HTR-8/SVneo (cell line): ENCODE results near the gene SGIP1.

Experiments
- DNase-seq: peaks from one replicate; pipeline ENCODE4 v3.0.0; 2011; ENCODE audit warnings: low spot score, mixed read lengths; ENCODE audit not compliant: insufficient read length
- FAIRE-seq: peaks from 2 replicates; lab custom pipeline; 2011; peaks lifted over from hg19 to GRCh38; lab: Jason Lieb, UNC

Gene SGIP1

DNA sequence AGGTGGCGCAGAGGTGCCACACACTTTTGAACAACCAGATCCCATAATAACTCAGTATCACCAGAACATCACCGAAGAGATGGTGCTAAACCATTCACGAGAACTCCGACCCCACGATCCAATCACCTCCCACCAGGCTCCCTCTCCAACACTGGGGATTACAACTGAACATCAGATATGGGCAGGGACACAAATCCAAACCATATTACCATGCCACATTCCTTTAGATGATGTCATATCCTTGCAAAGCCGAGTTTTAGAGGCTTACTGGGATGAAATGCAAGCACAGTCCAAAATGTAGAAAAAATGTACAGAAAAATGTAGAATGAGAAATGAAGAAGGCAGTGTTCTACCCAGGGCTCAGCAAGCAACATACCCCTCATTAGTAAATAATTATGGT, 64.7 kb downstream of the SGIP1 start:
- DNase-seq = peak; percentile 30
- FAIRE-seq = peak; percentile 26

DNA sequence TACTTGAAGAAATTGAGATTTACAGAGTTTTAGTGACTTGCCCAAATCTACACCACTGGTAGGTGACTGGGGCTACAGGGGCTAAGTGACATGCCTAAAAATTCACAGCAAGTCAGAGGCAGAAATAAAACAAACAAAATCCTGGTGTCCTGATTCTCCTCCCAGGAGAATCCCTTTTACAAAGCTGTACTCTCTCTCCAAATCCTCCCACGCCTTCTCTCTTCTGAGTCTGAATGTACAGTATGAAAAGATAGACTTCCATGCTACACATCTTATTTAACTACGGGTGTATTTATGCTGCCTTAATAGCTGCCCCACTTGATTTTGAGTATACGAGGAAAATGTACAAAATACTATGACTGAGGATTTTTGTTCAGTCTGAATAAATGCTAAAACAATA, 65.4 kb downstream of the SGIP1 start:
- FAIRE-seq (no peak), DNase-seq (no peak)

DNA sequence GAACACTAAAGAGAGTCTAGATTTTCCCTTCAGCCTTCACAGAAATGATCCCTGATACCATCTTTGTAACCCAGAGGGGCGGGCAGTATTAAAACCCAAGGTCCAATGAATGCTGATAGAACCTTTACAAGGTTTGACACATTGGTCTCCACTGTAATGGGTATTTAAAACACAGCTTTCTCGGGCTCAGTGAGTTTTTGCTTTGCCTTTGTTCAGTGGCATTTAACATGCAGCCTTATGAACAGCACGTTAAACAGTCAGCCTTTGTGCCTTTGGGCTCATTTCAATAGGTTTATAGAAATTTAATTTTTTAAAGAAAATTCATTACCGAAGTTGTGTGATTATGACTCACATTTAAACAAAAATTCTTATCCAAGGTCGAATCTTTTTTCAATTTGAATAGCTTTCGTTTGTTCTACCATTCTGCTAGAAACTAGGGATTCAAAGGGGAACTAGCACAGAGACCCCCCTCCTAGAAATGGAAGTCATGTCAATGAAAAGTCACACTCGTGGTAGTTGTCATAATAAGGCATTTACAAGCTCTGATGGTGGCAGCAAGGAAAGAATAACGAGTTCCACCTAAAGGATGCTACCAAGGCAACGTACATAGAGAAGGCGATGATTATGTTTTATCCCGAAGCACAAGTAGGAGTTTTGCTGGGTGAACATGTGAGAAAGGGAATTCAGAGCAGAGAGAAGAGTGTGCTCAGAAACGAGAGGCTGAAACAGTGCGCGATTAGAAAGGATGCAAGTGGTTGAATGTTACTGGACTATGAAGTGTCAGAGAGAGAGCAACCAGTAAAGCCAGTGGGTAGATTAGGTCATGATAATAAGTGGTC, 66.2 kb downstream of the SGIP1 start:
- DNase-seq = no peak

DNA sequence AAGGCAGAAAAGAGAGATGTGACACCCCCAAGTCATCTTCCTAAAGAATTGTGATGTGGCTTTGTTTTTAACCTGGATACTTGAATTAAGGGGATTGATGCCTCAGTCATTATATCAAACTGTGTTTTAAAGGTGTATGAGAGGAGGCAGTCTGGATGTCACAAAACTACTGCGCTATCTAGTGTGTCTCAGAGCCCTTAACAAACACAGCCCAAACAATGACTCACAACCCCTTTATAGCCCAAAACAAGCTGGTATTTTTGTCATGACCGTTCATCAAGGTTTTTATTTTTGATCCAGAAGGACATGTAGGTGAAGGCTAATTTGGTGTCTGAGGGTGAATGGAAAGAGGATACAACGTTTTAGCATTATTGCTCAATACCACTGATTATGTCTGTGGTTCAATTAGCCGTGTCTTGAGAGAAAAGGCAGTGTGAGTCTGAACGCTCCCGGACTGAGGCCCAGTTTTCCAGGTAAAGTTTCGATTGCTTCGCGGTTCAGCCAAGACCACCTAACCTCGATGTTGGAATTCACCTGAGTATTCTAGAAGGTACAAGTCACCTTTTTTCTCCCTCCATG, 71.6 kb downstream of the SGIP1 start:
- DNase-seq = no peak
- no peak for FAIRE-seq

More for the DNA sequence above, 66.2 kb downstream of the SGIP1 start:
- FAIRE-seq = no peak

DNA sequence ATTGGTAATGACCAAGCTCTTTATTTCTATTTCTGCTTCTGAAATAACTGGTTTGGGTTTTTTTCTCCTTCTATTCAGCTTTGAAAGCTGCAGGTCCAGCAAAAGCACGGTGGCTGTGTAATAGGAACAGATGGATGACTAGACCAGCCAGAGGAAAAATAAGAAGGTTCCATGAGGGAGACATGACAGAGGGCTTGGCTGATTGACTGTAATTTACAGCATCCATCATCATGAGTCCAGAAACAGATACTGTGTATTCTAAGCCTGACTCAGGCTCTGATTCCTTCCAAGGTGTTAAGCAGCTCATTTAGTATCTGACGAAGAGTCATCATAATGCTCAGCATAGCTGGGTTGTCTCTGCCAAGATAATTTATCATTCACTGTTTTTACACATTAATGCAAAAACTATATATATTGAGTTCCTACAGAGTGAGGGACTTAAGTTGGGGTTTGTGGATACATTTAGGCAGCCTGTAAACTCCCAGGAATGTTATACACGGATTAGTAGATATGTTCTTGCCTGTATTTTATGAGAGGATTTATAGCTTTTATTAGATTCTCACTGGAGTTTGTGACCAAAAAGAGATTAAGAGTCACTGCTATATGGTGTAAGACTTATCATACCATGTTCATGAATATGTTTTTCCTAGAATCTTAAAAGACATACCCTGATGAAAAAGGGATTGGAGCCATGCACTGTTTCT, 72.6 kb downstream of the SGIP1 start:
- FAIRE-seq = no peak
- no peak for DNase-seq

DNA sequence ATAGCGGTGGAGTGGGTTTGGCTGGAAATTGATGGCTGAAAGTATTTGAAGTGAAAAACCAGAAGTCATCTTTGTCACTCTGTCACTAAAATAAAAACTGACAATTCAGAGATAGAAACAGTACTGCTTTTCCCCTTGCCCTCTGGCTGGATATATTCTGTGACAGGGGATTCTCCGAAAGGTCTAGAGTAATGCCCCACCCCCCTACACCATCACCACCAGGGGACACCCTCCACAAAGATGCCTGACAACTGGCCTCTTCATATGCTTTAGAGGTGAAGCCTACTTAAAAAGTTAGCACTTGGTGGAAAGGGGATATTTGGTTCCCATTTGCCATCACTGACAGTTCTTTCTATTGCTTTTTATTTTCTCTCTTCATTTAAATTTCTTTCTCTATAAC, 73.5 kb downstream of the SGIP1 start:
- no peak for FAIRE-seq
- DNase-seq = no peak

DNA sequence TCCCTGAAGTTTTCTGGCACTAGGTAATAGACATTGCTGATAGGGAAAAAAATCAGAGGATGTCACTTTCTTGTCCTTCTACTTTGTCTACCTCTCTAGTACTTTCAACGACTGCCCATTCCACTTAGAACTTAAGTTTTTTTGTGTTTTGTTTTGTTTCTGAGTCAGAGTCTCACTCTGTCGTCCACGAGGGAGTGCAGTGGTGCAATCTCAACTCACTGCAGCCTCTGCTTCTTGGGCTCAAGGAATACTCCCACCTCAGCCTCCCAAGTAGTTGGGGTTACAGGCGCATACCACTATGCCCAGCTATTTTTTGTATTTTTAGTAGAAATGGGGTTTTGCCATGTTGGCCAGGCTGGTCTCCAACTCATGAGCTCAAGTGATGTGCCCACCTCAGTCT, 79.2 kb downstream of the SGIP1 start:
- DNase-seq (no peak), FAIRE-seq (no peak)

DNA sequence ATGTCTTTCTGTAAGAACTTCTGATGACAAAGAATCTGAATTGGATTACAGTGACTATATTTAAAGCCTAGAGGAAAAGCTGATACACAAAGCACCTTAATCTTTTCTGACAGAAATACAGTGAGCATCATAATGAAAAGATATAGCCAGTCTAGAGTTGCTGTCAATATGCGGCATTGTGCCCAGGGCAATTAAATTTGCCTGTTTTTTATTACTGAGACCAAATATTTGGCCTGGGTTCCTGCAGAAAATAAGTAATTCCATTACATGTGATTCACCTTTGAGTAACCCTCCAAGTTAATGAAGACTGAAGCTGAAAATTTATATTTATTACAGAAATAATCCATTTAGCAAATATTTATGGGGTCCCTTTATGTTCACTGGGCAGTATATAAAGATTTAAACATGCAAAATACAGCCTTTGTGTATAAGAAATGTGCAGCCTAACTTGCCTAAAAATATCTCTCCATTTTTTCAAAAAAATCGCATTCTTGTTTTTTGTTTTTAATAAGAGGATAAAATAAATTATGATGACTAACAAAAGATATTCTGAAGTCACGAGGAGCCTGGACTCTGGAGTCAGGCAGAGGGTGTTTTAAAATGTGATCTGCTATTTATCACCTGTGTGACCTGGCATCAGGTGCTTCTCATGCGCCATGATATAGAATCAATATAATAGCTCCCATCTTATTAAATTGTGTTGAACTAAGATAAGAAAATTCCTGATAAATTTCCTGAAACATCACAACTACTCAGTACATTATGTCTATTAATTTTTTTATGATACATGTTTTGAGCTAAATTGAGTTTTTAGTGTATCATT, 83.6 kb downstream of the SGIP1 start:
- DNase-seq (no peak), FAIRE-seq (no peak)

DNA sequence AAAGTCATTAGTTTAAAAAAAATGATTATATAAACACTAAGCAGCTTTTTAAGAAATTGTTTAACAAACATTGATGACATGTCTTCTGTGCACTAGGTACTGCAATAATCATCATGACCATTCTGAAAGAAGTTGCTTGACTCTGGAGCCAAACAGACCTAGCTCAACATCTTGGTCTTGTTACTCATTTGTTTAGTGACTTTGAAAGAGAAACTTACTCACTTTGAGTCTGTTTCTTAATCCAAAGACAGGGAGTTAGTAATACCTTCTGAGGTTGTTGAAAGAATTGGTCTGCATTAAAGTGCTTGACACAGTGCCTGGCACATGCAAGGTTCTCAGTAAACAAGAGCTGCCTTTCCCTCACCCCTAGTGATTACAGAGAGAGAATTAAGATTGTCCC, 84.4 kb downstream of the SGIP1 start:
- no peak for FAIRE-seq

DNA sequence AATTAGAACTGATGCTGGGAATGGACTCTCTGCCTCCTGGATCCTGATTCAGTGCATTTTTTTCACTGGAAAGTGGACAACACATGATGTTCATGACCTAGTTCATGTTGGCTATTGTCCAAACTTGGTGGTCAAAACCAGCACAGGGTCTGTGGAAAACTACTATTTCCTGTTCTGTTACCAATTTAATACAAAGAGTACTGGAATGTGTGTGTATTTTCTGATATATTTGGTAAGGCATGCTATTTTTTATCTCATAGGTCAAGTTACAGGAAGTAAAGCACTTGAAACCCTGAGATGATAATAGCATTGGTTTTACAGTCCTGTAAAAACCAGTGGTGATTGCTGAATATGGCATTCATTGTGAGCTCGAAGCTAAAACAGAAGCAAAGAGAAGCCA, 89.9 kb downstream of the SGIP1 start:
- DNase-seq = peak; percentile 7
- FAIRE-seq = peak; percentile 4

More for the DNA sequence above, 84.4 kb downstream of the SGIP1 start:
- no peak for DNase-seq

DNA sequence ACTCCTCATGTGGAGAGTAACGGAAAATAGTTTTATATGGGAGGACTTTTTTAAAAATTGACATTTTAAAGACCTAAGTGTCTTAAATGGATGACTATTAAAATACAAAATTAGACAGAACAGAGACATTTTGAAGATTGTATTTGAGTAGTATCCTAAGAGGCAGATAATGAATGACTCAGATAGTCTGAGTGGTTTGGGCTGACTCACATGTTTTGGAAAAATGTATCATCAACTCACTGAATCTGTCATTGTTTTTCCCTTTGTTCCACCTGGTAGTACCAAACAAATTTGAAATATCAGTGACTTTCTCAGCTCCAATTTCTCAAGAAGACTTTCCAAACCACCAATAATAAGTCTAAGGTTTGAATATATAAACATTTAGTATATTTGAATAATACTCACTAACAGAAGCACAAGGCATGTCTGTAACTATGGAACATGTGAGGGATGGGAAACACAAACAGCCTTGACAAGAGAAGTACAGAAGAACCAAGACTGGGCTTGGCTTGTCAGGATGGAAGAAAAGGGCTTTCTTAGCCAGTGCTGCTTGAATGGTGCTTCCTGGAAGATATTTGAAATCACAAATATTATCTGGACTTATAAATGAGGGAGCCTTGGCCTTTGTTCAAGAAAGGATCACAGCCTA, 90.6 kb downstream of the SGIP1 start:
- no peak for FAIRE-seq
- DNase-seq = peak; percentile 15

DNA sequence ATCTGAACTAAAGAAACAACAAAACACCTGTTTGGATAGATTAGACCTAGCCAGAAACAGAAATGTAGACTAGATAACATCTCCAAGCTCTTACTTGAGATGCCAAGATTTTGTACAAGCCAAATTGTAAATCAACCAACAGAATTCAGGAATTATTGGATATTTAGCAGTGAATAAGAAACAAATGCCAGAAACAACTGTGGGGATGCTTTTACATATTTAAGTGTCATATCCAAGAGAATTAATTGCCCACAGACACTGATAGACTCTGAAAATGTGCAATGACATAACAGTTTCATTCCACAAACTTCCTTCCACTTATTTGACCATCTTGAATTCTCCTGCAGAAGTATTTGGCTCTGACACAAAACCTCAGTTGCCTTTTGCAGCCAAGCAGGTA, 92.3 kb downstream of the SGIP1 start:
- no peak for FAIRE-seq
- no peak for DNase-seq

DNA sequence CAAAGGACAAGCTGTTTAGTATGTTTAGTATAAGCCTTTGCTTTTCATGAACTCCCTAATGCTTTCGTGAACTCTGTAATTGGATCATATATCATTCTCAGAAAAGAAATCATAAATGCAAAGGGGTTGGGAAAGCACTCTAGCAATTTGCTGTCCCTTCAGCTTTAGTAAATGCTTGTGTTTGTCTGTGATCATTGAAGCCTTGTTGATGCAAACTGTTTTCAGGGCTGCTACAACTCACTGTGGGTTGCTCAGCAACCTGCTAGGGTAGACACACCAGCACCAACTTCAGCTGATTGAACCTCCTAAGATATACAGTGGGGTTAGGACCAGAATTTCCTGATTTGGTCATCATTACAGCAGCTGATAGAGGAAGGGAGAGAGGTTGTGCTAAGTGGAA, 95.0 kb downstream of the SGIP1 start:
- DNase-seq (no peak), FAIRE-seq (no peak)

DNA sequence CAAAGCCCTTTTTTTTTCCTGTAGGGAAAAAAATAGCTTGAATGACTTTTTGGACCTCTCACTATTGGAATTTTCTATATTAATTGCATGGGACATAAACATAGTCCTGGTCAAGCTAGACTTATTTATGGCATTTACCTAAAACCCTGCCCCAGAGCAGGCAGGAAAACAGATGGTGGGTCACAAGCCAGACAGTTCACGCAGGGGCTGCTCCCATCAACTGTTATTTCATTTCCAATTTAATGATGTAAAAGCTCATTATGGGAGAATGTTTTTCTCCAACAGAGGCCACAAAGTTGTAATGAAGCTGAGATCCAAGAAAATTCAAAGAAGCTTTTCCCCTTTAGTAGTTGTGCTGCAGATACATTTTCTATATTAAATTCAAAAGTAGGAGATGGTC, 99.2 kb downstream of the SGIP1 start:
- DNase-seq = no peak
- FAIRE-seq = no peak

DNA sequence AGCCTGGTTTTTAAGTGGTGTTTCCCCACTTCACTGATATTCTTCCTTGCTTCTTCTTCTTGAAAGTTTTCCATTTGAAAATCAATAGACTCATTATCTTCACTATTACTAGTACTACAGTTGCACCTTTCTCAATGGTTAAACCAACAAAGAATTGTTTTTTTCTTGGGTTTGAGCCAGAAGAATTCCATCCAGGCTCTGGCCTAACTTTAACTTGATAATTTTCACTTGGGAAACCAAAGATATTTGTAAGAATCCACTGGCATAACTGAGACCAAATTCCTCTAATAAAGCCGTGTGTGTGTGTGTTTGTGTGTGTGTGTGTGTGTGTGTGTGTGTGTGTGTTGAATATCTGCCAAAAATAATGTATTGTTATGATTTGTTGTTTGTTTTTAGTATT, 103.2 kb downstream of the SGIP1 start:
- FAIRE-seq (no peak), DNase-seq (no peak)

DNA sequence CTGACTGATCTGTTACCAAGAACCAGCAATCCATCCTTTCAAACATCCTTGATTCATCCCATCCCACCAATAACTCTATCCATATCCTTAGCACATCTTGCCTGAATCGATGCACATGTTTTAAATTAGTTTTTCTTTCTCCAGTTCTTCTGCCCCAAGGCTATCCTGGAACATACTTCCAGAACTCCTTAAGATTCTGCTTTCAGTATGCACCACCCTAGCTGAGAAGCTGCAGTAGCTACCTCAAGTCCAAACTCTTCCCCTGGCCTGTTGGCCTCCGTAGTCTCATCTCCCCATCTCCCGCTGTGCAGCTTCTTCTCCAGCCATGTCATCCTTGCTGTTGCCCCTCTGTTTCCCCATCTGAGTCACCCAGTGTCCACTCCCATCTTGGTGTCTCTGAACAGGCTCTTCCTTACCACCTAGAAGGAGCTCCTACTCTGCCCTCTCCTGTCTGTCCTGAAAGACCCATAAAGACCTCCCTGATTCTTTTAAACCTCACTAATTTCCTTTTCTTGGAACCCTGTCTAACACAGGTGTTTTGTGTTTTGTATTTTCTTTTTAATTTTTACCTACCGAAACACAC, 108.0 kb downstream of the SGIP1 start:
- DNase-seq (no peak), FAIRE-seq (no peak)

DNA sequence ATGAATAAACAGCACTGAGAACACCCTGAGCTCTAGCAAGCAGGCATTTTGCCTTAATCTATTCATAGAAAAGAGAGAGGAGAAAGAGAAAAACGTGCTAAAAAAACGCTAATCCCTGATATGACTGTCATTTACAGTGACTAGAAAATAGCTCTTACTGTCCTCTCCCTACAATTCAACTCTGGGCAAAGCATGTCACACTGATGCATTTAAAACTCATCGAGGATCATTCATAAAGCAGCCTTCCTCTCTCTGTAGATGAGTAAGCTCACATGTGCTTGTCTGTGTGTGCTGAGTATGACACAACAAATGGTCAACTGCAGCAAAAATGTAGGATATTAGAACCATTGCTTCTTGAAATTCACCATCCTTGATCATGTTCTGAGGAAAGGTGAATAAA, 109.0 kb downstream of the SGIP1 start:
- no peak for FAIRE-seq
- DNase-seq = no peak

DNA sequence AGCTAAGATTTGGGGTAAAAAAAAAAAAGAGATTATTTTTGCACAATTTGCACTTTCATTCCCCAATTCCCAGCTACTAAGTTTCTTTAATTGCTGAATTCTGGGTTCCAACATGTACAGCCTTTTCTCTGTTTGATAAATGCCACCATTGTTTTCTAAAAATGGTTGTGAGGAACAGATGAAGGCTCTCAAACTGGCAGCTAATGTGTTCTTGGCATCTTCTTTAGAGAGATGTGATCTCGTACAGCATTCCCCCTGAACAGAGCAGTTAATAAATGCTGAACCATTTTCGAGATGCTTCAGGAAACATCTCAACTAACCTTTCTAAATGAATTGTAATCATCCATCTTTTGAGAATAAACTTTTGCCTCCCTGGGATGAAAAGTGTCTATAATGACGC, 110.4 kb downstream of the SGIP1 start:
- FAIRE-seq (no peak), DNase-seq (no peak)

DNA sequence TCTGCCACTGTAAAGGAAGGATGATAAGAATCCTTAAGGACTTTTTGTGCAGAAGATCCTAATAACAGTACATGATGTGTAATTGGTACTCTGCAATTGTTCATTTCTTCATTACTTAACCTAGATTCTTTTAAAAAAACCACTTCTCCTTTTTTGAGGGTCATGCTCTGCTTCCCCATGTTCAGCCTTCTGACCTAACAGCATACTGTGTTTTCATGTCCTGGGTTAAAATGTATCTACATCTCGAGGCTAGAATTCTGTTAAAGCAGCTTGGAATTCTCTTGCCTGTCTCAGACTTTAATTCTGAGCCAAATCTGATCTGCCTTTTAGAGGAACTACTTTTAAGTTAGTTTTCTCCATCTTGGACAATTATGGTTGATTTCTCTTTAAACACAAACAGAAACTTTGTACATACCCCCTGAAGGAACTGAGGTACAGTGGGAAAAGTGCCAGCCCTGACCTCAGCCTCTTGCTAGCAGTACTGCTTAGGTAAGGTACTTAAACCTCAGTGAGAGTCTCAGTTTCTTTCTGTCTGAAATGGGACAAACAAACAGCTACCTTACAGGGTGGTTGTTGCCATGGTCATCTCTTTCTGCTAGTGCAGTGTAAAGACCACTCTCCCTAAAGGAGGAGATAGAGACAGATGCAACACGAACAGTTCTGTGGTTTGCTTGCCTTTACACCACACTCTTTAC, 115.1 kb downstream of the SGIP1 start:
- no peak for FAIRE-seq
- DNase-seq = no peak
